NB4 (cell line): ENCODE measurements around the gene AKR1A1.

Source experiments
- CTCF ChIP-seq: IDR thresholded peaks from one replicate; pipeline ENCODE4 v1.5.1; 2012; ENCODE audit warnings: low read depth, low read length
- POLR2A ChIP-seq: IDR thresholded peaks from 2 replicates; pipeline ENCODE4 v1.6.1; 2011; ENCODE audit warnings: mild to moderate bottlenecking; ENCODE audit not compliant: insufficient read length; ENCODE audit errors: extremely low read depth
- TF ChIP-seq, protein P1 (sequence below): IDR thresholded peaks from 2 replicates; pipeline ENCODE4 v1.6.1; 2011; ENCODE audit warnings: low read depth, low read length

GRCh38 chr1:45521413-45522323 is 29.0 kb upstream of the AKR1A1 start, which contains the start of gene PRDX1:
- TF ChIP-seq CTCF: no peak
- TF ChIP-seq POLR2A: peak; percentile 100
- TF ChIP-seq, protein P1, sequence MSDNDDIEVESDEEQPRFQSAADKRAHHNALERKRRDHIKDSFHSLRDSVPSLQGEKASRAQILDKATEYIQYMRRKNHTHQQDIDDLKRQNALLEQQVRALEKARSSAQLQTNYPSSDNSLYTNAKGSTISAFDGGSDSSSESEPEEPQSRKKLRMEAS: peak; percentile 80
